ENCODE measurements around the gene PTPN4. TPM values are rescaled to one million over a fixed set of nuclear protein-coding genes. Genes with fewer than 3 reads are reported as not detected.
"Not testable (repeated sequence)": the region's sequence is repeated elsewhere in the genome, so short reads cannot be mapped to it uniquely, and the experiment has no call there.

The PTPN4 gene
- total and polyA plus RNA-seq, 2 donors (not counting 3 experiments of a cell fraction or from before 2014, with no cell fraction given), result 6.8 to 29.6 TPM

GRCh38 chr2:119801989-119802388, 42.3 kb downstream of the PTPN4 start:
- DNase-seq (ENCODE audit: low read depth, low spot score); H3K9me1 ChIP-seq (replicated peaks; ENCODE audit: control insufficient read depth, extremely low read depth, insufficient read depth, low read length); H3K4me3 ChIP-seq (replicated peaks in 1 of 3; ENCODE audit: insufficient read depth in 1 of 3, low read depth in 1 of 3, low read length in 3 of 3); BruUV-seq (replicated peaks); FAIRE-seq; H3K36me3 ChIP-seq (ENCODE audit: control insufficient read depth in 2 of 2, extremely low read depth in 1 of 2, insufficient read depth in 2 of 2, low read length in 2 of 2); H2AFZ ChIP-seq (ENCODE audit: low read depth, low read length); dilution Hi-C loops (cut with MboI; ENCODE audit: extremely low pct_ligation_motif_present, low sequenced_read_pairs); H3K27me3 ChIP-seq (ENCODE audit: control insufficient read depth in 2 of 2, insufficient read depth in 2 of 2, low read length in 2 of 2); H3K9ac ChIP-seq (replicated peaks; ENCODE audit: extremely low read depth, insufficient read depth, low read length); H3K4me2 ChIP-seq (ENCODE audit: insufficient read depth, low read length); H3K27ac ChIP-seq (ENCODE audit: insufficient read depth, low read depth, low read length); POLR2A ChIA-PET; H4K20me1 ChIP-seq (replicated peaks; ENCODE audit: control insufficient read depth, extremely low read depth, insufficient read depth, low read length); H3K9me3 ChIP-seq (replicated peaks; ENCODE audit: control insufficient read depth, insufficient read depth, low read length): not testable (repeated sequence)
- Histone ChIP-seq H3K4me1 (ENCODE audit: control insufficient read depth, extremely low read depth, insufficient read depth, low read length) (peaks cover 18% of the 10 kb centered on the region), H3K79me2 (ENCODE audit: control insufficient read depth, insufficient read depth, low read length) (peaks cover 10% of the 10 kb centered on the region)
- CTCF ChIA-PET, result interaction anchor here (1.4 kb wide), 1 partner anchor 20 kb away, joined by 4 read pairs; no protein-coding TSS in a partner anchor
- intact Hi-C loops (cut with micrococcal nuclease), result loop anchor here (2.0 kb wide), 1 partner anchor 19 kb away; no protein-coding TSS in a partner anchor

DNA sequence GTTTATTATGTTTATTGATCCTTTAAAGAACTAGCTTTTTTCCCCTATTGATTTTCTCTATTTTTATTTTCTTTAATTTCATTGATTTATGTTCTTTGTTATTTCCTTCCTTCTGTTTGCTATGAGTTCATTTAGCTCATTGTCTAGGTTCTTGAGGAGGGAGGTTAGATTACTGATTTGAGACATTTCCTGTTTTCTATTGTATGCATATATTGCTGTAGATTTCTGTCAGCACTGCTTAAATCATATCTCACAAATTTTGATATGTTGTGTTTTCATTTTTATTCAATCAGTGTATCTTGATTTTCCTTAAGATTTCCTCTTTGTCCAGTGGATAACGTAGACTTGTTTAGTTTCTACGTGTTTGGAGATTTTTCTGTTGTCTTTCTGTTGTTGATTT, 43.4 kb downstream of the PTPN4 start:
- no peaks in the 10 kb centered on the region for H3K9me1 ChIP-seq (replicated peaks; ENCODE audit: control insufficient read depth, extremely low read depth, insufficient read depth, low read length)
- H3K4me2 ChIP-seq (ENCODE audit: insufficient read depth, low read length), result peak overlapping the region; percentile 78
- dilution Hi-C loops (cut with MboI; ENCODE audit: extremely low pct_ligation_motif_present, low sequenced_read_pairs) (no loop called here), intact Hi-C loops (cut with micrococcal nuclease) (loop anchor here (2.0 kb wide), 1 partner anchor 18 kb away; no protein-coding TSS in a partner anchor)
- no peaks in the 10 kb centered on the region for H3K9me3 ChIP-seq (replicated peaks; ENCODE audit: control insufficient read depth, insufficient read depth, low read length)
- no peak overlapping the region for H3K9ac ChIP-seq (replicated peaks; ENCODE audit: extremely low read depth, insufficient read depth, low read length)
- BruUV-seq (replicated peaks), result no TSS peak
- no peak overlapping the region for H2AFZ ChIP-seq (ENCODE audit: low read depth, low read length)
- CTCF ChIA-PET, result interaction anchor here (1.0 to 2.0 kb wide), 5 partner anchors 9 to 372 kb away, joined by 3 to 8 read pairs (median 4); no protein-coding TSS in a partner anchor
- DNase-seq (ENCODE audit: low read depth, low spot score), result peak; percentile 52
- POLR2A ChIA-PET, result interaction anchor here (1.0 kb wide), 1 partner anchor 25 kb away, joined by 5 read pairs; no protein-coding TSS in a partner anchor
- H4K20me1 ChIP-seq (replicated peaks; ENCODE audit: control insufficient read depth, extremely low read depth, insufficient read depth, low read length), result no peaks in the 10 kb centered on the region
- H3K27me3 ChIP-seq (ENCODE audit: control insufficient read depth in 2 of 2, insufficient read depth in 2 of 2, low read length in 2 of 2), result no peaks in the 10 kb centered on the region
- no peaks in the 10 kb centered on the region for H3K36me3 ChIP-seq (ENCODE audit: control insufficient read depth in 2 of 2, extremely low read depth in 1 of 2, insufficient read depth in 2 of 2, low read length in 2 of 2)
- peaks cover 18% of the 10 kb centered on the region for H3K4me1 ChIP-seq (ENCODE audit: control insufficient read depth, extremely low read depth, insufficient read depth, low read length)
- H3K4me3 ChIP-seq (replicated peaks in 1 of 3; ENCODE audit: insufficient read depth in 1 of 3, low read depth in 1 of 3, low read length in 3 of 3), result peak overlapping the region in 1 of 3 experiments; percentile 38
- peaks cover 10% of the 10 kb centered on the region for H3K79me2 ChIP-seq (ENCODE audit: control insufficient read depth, insufficient read depth, low read length)
- FAIRE-seq, result peak; percentile 61
- TF ChIP-seq JUN (IDR thresholded peaks at IDR 0.05; ENCODE audit: borderline replicate concordance, insufficient read depth, insufficient read length, low read depth) (peak; percentile 11), GATA2 (IDR thresholded peaks at IDR 0.05; ENCODE audit: insufficient read depth, insufficient read length, low read depth, low read length) (no peak), CTCF (IDR thresholded peaks at IDR 0.05; ENCODE audit: extremely low read depth in 1 of 2, insufficient read depth in 1 of 2, low read depth in 1 of 2, low read length in 2 of 2) (no peak)
- peak overlapping the region; percentile 48 for H3K27ac ChIP-seq (ENCODE audit: insufficient read depth, low read depth, low read length)

- FAIRE-seq; BruUV-seq (replicated peaks); H3K4me2 ChIP-seq (ENCODE audit: insufficient read depth, low read length); H3K27me3 ChIP-seq (ENCODE audit: control insufficient read depth in 2 of 2, insufficient read depth in 2 of 2, low read length in 2 of 2); H4K20me1 ChIP-seq (replicated peaks; ENCODE audit: control insufficient read depth, extremely low read depth, insufficient read depth, low read length); dilution Hi-C loops (cut with MboI; ENCODE audit: extremely low pct_ligation_motif_present, low sequenced_read_pairs); H3K36me3 ChIP-seq (ENCODE audit: control insufficient read depth in 2 of 2, extremely low read depth in 1 of 2, insufficient read depth in 2 of 2, low read length in 2 of 2); H2AFZ ChIP-seq (ENCODE audit: low read depth, low read length); DNase-seq (ENCODE audit: low read depth, low spot score); intact Hi-C loops (cut with micrococcal nuclease); H3K9ac ChIP-seq (replicated peaks; ENCODE audit: extremely low read depth, insufficient read depth, low read length); H3K9me1 ChIP-seq (replicated peaks; ENCODE audit: control insufficient read depth, extremely low read depth, insufficient read depth, low read length); H3K9me3 ChIP-seq (replicated peaks; ENCODE audit: control insufficient read depth, insufficient read depth, low read length); H3K27ac ChIP-seq (ENCODE audit: insufficient read depth, low read depth, low read length); POLR2A ChIA-PET; H3K4me3 ChIP-seq (replicated peaks in 1 of 3; ENCODE audit: insufficient read depth in 1 of 3, low read depth in 1 of 3, low read length in 3 of 3): not testable (repeated sequence)
- H3K4me1 ChIP-seq (ENCODE audit: control insufficient read depth, extremely low read depth, insufficient read depth, low read length), result peaks cover 26% of the 10 kb centered on the region
- CTCF ChIA-PET, result interaction anchor here (2.0 kb wide), 1 partner anchor 10 kb away, joined by 6 read pairs; no protein-coding TSS in a partner anchor
- peaks cover 10% of the 10 kb centered on the region for H3K79me2 ChIP-seq (ENCODE audit: control insufficient read depth, insufficient read depth, low read length)
These were observed 44.7 kb downstream of the PTPN4 start for GRCh38 chr2:119804409-119804808.
